NCI-H82 treated with DMSO at 0.1 percent for 48 hours (cell line): ENCODE measurements around the gene STPG1.
A peak's percentile ranks its signal among the peaks of the same experiment; 100 is the strongest.
"Not testable (repeated sequence)": the region's sequence is repeated elsewhere in the genome, so short reads cannot be mapped to it uniquely, and the experiment has no call there.

ENCODE experiments used
- DNase-seq: peaks from one replicate; lab custom pipeline; 2025; ENCODE audit not compliant: unreplicated experiment; lab: John Stamatoyannopoulos, UW

STPG1 gene, protein sequence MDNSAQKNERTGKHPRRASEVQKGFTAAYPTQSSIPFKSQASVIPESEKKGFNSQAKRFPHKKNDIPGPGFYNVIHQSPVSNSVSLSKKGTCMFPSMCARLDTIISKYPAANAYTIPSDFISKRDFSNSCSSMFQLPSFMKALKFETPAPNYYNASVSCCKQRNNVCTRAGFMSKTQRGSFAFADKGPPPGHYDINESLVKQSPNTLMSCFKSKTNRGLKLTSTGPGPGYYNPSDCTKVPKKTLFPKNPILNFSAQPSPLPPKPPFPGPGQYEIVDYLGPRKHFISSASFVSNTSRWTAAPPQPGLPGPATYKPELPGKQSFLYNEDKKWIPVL

DNA sequence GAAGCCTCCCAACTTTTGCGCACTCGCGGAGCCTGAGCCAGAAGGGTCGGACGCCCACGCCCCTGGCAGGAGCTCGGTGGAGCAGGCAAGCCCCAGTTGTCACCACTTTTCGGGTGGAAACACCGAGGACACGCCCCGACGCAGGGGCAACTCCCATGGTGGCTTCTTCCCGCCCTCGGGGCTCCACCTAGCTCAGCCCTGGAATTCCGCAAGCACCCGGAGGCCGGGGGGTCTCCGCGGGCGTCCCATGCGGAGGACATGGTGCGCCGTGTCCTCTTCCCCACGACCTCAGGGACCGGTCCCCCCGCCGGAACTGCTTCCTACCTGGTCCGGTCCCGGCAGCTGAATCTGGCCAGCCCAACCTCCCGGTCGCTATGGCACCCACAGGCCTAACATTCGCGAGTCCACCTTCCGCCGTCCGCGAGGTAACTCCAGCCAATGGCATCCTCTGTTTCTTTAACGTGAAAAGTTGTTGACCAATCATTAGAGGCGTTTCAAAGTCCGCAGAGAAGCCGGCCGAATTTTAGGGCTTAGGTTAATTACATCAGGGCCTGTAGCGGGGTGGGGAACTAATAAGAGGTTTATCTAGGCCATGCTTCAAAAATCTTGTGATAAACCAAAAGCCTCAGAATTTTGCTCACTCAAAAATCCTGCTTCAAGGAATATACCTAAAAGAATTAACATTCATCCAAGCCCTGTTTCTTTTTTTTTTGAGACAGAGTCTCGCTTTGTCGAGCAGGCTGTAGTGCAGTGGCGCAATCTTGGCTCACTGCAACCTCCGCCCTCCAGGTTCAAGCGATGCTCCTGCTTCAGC, at the start of gene STPG1:
STPG1 (minus strand) TSS at position 433 of the 814 bp plus-strand sequence. CDS start 12,394 bp downstream, outside the sequence.
- DNase-seq: peak; percentile 86

DNA sequence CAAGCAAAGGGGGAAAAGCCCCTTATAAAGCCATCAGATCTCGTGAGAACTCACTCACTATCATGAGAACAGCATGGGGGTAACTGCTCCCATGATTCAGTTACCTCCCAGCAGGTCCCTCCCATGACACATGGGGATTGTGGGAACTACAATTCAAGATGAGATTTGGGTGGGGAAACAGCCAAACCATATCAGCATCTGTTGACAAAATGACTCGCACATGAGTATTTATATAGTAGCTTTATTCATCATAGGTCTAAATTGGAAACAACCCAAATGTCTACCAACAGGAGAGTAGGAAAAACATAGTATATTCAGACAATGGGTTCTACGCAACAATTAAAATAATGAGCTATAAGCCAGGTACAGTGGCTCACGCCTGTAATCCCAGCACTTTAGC, 48.5 kb upstream of the STPG1 start:
- DNase-seq: not testable (repeated sequence)

DNA sequence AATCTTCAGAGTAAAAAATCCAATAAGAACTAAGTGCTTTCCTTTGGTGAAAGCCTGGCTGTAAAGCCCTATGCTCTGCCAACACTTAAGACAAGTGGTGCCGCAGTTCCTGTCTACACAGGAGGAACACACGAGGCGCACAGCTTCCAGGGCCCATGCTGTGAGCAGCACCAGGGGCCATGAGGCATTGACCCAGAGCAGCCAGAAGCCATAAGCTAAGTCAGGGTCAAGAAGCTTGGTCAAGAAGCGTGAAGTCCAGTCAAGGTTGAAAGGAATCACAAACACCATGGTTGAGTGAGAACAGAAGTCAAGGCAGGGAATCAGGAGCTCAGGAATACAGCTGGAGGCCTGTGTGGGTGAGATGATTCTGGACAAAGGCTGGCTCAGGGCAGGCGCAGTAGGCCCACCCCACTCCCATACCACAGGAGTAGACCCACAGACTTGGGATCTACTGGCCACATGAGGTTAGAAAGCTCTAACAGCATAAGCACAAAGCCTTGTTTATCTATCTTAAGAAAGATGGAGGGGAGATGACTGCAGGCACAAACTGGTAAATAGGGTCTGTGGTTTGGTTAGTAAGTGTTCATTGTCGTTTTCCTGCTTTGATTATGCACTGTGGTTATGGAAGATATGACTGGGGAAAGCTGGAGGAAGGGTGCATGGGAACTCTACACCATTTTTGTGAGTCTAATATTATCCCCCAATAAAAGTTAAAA, 46.1 kb upstream of the STPG1 start:
- no peak for DNase-seq

DNA sequence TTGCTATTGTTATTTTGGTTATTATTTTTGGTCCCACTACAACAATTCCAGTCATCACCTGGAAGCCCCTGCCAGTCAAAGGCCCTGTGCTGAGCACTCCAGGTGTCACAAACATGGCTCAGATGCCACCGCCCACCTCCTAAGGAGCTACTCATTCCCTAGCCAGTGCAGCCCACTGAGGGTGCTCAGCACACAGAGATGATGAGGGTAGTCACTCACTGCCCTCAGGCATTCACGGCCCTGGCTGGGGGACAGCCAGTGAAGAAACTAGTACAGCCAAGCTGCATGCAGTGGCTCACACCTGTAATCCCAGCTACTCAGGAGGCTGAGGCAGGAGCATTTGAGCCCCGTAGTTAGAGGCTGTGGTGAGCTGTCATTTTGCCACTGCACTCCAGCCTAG, 44.3 kb upstream of the STPG1 start:
- no peak for DNase-seq

DNA sequence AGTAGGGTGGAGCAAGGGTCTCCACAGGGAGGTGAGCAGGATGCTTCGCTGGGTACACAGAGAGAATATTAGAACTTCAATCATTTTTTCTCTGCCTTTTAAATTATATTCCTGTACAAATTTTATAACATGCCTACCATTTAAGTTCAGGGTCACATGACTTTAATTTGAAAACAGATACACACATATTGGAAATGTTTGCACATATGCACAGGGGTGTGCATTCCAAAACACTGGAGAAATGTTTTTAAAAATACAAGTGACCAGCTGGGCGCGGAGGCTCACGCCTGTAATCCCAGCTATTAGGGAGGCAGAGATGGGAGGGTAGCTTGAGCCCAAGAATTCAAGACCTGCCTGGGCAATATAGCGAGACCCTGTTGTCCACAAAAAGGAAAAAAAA, 41.7 kb upstream of the STPG1 start:
- no peak for DNase-seq

DNA sequence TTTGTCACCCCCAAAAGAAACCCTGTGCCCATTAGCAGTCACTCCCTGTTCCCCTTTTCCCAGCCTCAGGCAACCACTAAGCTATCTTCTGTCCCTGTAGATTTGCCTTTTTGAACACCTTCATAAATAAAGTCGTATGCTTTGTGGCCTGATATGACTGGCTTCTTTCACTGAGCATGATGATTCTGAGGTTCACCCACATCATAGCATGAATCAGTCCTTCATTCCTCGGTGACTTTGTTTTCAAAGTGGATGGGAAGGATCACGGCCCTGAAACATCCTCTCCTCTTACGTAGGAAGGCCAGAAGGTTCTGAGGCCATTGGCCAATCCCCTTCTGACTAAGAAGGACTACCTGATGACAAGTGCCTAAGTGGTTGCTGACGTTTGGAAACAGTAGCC, 41.1 kb upstream of the STPG1 start:
- no peak for DNase-seq

DNA sequence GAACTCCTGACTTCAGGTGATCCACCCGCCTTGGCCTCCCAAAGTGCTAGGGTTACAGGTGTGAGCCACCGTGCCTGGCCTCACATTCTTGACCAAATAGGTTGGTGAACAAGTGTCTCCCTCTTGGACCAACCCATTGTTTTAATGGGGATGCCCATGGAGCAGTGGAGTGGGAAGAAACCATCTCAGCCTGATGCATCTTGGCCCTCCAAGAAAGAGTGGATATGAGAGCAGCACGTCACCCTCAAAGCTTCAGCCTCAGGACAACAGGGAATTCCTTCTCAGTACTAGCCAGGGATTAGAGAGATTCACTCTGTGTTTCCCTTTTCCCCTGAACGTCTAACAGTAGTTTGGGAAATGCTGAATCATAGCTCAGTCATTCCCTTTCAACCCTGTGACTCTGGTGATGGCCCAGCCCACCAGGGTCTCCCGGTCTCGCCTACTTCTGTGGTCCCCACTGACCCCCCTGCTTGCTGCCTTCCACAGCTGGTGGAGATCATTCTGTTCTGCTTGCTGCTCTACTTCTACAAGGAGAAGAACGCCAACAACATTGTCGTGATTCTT, 39.4 kb upstream of the STPG1 start:
- no peak for DNase-seq

DNA sequence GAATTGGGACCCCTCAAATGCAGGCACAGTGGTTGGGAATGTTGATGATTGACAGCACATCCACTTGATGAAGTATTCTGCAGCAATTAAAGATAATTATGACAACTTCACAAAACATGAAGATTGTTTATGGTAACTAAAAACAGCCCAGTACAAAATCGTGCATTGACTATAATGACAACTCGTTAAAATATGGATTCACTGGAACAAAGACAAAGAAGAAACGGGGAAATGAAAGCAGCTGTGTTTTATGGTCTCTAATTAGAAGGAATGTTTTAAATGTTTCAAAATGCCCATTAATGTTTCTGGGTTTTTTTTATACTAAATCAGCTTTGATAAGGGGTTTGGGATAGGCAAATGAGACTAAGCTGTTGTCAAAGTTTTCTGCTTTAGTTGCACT, 38.2 kb upstream of the STPG1 start:
- DNase-seq: no peak

DNA sequence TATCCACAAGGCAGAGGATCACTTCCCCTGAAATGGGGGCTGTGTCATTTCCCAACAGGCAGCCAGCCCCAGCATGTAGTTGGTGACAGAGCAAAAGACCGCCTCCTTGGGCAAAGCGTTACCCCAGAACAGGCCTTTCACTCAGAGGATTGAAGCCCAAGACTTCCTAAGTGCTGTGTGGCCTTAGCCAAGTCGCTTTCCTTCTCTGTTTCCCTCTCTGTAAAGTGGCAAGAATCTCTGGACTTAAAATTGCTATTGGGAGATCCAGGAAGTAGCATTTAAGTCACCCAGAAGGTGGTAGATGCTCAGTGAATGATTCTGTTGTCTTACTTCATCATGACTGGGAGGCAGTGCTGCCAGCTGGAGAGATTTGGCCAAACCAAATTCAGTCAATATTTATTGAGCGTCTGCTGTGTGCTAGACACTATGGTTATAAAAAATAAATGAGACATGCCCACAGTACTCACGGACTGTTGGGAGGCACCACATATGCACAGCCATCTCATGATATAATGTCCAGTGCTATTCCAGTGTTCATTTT, 37.3 kb upstream of the STPG1 start:
- no peak for DNase-seq

DNA sequence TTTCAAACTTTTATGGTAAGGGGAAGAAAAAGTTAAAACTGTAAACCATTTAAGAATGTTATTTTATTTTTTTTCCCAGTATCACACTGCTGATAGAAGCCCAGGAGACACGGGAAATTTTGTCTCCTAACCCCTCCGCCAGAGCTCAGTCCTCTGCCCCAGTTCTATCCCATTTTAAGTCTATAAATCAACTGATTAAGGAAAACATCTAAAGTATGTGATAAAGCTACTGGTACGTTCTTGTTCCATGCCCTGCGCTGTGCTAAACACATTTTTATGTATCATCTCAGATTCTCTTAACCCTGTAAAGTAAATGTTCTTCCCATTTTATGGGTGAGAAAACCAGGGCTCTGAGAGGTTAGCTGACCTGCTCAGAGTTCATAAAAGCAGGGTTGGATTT, 36.7 kb upstream of the STPG1 start:
- no peak for DNase-seq

DNA sequence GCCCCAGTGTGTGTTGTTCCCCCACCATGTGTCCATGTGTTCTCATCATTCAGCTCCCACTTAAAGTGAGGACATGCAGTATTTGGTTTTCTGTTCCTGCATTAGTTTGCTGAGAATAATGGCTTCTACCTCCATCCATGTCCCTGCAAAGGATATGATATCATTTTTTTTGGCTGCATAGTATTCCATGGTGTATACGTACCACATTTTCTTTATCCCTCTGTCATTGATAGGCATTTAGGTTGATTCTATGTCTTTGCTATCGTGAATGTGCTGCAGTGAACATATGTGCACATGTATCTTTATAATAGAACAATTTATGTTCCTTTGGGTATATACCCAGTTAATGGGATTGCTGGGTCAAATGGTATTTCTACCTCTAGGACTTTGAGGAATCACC, 32.9 kb upstream of the STPG1 start:
- not testable (repeated sequence) for DNase-seq

DNA sequence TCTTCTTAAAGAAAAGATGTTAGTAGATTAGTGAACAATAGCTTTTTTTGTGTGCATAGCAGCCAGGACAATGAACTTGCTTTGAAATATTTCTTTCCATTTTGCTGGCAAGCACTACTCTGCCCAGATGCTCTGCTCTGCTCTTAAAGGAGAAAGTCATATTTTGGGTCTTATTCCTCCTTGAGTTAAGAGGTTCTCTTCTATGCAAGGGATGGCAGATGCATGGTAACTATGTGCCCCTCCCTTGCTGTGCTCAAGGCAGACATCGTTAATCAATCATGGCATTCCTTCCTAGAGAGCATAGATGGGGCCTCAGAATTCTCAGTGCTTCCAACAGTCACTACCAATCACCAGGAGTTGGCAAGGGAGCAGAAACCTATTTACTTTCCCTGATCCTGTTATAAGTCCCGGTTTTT, 29.7 kb upstream of the STPG1 start:
- DNase-seq: peak; percentile 18

DNA sequence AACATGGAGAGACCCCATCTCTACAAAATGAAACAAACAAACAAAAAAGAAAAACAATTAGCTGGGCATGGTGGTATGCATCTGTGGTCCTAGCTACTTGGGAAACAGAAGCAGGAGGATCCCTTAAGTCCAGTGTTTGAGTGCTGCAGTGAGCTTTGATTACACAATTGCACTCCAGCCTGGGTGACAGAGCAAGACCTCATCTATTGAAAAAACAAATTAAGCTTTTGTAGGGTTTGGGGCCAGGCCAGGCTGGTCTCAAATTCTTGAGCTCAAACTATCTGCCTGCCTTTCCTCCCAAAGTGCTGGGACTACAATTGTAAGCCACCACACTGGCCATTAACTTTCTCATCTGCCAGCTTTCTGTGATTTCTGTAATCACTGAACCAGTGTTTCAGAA, 29.2 kb upstream of the STPG1 start:
- no peak for DNase-seq

DNA sequence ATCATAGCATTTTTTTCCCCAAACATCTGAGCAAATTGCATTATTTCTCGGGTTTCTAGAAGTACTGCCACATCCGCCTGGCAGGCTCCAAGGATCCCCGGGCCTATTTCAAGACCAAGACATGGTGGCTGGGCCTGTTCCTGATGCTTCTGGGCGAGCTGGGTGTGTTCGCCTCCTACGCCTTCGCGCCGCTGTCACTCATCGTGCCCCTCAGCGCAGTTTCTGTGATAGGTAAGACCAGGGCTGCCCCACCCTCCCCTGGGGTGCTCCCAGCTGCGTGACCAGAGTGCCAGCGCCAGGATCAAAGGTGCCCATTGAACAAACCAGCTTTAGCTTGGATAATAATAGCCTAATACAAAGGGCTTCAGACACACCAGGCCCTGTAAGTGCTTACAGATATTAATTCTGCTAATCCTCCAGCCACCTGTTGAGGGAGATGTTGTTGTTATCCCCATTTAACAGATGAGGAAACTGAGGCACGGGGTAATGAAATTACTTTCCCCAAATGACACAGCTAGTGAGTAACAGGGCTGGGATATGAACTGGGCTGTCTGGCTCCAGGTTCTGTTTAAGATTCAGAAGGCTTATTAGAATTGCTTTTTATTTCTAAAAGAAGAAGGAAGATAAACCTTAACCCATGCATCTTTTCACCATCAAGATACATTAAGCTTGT, 28.6 kb upstream of the STPG1 start:
- DNase-seq: no peak

DNA sequence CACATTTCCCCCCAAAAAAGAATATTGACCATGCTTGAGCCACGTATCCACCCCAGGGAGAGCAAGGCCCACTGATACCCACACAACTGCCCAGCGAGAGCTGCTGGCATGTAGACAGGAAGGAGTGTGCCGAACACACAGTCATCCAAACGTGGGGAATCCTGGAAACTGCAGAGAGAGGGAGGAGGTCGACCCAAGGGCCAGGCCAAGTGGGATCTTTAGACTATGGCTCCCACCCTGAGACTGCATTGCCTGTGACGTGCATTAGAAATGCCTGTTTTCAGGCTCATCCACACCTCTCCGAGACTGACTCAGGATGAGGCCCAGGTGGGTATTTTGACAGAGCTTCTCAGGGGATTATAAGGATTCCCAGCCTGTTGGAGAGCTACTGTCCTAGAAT, 27.9 kb upstream of the STPG1 start:
- DNase-seq: no peak

DNA sequence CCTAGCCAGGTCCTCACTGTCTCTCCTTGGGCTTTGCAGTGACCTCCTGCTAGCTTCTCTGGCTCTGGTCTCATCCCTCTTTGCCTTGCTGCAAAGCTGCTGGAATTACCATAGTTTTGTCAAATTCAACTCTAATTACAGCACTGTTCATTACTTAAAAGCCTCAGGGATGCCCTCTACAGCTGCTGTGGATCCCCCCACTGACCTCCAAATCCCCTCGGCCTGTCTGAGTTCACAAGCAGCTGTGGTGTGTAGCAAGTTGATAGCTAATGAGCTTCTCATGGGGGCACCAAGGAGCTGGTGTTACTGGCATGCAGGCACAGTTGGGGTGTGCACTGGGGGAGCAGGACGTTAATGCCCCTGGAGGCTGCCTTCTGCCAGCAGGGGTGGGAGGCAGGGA, 26.9 kb upstream of the STPG1 start:
- peak; percentile 54 for DNase-seq

DNA sequence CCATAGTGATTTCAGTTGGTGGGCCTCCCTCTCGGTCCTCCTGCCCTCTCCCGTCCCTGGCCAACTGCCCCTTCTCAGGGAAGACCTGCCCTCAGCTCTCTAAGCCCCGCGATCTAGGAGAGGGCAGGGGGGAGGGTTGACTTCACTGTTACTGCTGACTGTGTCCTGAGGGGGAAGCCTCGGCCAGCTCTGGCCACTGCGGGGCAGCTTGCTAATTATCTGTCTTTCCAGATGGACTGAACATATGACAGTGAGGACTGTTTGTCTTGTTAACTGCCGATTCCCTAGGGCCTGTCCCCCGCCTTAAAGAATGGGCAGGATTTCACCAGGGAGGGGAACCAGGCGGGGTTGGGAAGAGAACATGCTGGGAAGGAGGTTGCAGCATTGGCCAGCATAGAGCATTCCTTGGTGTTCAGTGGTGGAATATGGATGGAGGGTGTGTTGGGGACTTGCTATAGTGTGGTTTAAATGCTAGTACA, 24.9 kb upstream of the STPG1 start:
- peak; percentile 74 for DNase-seq

DNA sequence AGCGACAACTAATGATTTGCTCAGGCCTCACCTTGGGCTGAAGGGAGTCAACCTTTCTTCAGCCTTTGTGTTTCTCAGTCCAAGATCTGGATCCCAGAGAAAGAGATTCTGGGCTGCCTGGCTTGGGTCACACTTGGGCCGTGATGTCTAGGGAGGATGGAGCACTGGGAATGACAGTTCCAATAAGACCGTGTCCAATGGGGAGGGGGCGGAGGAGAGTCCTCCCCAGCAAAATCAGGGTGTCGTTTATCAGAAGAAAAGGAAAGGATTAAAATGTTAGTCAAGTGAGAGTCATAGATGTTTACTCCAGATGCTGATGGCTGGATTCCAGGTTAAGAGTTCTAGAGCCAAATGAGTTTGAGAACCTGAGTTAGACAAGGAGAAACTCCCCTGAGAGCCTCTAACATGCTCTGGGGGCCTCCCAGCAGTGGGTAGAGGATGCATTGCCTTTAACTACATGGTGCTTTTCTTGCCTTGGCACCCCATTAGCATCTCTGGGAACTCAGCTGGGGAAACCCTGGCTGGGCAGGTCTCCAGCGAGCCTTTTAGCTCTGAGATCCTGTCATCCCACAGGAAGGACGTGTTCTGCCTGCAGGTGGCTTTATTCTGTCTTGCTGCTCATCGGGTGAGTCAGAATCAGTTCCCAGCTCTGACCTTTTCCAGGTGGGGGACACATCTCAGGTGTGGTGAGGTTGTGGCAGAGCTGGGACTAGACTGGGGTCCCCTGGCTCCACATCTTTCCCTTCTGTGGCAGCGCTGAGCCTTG, 24.2 kb upstream of the STPG1 start:
- no peak for DNase-seq

DNA sequence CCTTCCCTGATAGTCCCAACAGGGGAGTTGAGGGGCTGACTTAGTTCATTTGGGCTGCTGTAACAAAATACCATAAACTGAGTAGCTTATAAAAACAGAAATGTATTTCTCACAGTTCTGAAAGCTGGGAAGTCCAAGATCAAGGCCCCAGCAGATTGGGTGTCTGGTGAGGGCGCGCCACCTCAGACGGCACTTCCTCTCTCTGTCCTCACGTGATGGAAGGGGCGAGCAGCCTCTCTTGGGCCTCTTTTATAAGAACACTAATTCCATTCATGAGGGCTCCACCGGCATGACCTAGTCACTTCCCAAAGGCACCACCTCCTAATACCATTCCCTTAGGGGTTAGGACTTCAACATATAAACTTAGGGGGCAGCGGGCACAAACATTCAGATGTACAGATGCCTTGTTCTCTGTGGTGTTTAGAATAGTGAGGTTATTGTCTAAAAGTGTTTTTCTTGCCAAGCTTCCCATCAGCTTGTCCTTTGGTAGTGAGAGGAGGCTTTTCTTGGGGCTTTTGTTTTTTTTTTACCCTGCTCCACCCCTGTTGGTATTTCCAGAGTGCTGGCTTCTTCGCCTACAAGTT, 22.3 kb upstream of the STPG1 start:
- DNase-seq: no peak

DNA sequence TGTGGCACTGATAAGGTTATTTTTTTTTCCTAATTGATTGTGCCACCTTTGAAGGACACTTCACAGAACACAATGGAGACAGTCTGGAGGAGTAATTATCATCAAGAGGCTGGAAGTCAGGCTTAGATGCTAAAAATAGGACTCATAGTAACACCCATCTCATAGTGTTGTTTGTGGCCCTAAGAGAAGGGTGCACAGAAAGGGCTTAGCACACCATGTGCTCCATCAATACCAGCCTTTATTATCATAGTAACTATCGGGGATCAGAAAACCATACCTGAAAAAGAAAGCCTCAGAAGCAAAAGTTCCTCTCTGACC, 13.9 kb upstream of the STPG1 start:
- DNase-seq: no peak
